Thoracic aorta (tissue), 2 donors: ENCODE results near the gene PNPLA2. TPM values are rescaled to one million over a fixed set of nuclear protein-coding genes. Genes with fewer than 3 reads are reported as not detected.

ENCODE experiments used
- ATAC-seq: fragments of 150-250 bp; one replicate; pipeline ENCODE4 v1.8.0; 2017; ENCODE audit warnings: low read depth; ENCODE audit not compliant: insufficient number of reproducible peaks, low FRiP score
- DNase-seq: peaks from one replicate; pipeline ENCODE4 v3.0.0-alpha.2; 2020; ENCODE audit warnings: low spot score
- H3K27ac ChIP-seq, 2 donors: fragments of 200-600 bp; sonication (generic); 1 replicate in 1 of 2; 2 replicates in 1 of 2; pipeline ENCODE4 v1.5.1; 2016; ENCODE audit warnings: mild to moderate bottlenecking in 2 of 2, moderate library complexity in 2 of 2
- H3K27me3 ChIP-seq: fragments of 200-600 bp; sonication (generic); replicated peaks from 2 replicates; pipeline ENCODE4 v1.6.0; 2016; ENCODE audit warnings: mild to moderate bottlenecking; ENCODE audit not compliant: insufficient read depth
- H3K36me3 ChIP-seq: fragments of 200-600 bp; sonication (generic); one replicate; pipeline ENCODE4 v1.5.1; 2016
- H3K4me1 ChIP-seq, 2 donors: fragments of 200-600 bp; sonication (generic); 1 replicate in 1 of 2; 2 replicates in 1 of 2; pipeline versions ENCODE4 v1.5.1 to v1.6.0; 2016; ENCODE audit warnings: low read depth in 2 of 2, mild to moderate bottlenecking in 1 of 2; ENCODE audit not compliant: control insufficient read depth in 1 of 2
- H3K4me3 ChIP-seq: fragments of 200-600 bp; sonication (generic); 2 replicates; pipeline ENCODE4 v1.5.1; 2016; ENCODE audit warnings: mild to moderate bottlenecking
- H3K9me3 ChIP-seq: fragments of 200-600 bp; sonication (generic); 2 replicates; pipeline ENCODE4 v1.5.1; 2016
- total RNA-seq, 2 donors: library from RNA; depleted of rRNA; stranded (reverse); fragments of >200 nt; gene quantifications; one replicate each; pipeline versions ENCODE4 v1.1.0 to v1.2.3, GENCODE V29; 2016
- TF ChIP-seq, protein P1 (sequence below): fragments of 200-600 bp; sonication (generic); IDR thresholded peaks from one replicate; pipeline ENCODE4 v1.5.1; 2019; ENCODE audit warnings: antibody characterized with exemption

The PNPLA2 gene
- total RNA-seq, 2 donors from 2014 or later, result 105 to 115 TPM

DNA sequence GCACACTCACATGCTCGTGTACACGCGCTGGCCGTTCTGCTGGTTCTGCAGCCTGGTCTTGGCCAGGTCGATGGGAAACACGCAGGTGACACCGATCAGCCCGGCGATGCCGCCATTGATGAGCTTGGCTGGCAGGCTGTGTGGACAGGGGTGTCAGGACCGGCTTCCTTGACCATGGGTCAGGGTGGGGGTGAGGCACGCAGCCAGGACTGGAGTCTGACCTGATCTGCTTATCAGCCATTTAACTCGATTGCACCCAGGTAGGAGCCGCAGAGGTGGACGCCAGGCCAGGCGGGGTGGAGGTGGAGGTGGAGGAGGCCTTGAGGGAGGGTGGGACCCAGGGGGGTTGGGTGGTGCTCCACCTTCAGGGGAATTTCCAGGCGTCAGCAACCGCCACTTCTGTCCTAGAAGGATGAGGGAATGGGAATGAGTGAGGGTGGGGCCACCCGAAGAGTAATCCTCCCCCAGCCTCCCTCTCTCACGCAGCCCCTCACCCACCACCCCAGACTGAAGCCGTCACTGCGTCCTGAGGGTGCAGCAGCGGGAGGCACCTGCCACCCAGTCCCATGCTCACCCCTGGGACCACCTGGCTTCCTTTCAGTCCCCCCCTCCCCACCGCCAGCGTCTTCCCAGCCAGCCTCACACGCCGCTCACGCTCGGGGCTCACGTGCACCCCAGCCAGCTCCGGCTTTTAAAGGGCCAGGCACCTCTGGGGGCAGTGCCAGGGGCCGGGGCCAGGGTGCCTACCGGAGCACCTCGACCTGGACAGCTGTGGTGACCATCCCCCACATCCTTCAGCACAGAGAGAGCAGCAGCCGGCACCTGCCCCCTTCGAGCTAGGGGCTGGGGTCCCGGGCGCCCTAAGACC lies 23.7 kb upstream of the PNPLA2 start:
- H3K9me3 ChIP-seq, result no peaks in the 10 kb centered on the region
- ATAC-seq (no peak), DNase-seq (no peak)
- H3K4me1 ChIP-seq, result peaks cover 10 to 27% of the 10 kb centered on the region in 2 donors
- no peaks in the 10 kb centered on the region for H3K36me3 ChIP-seq
- H3K27me3 ChIP-seq, result no peaks in the 10 kb centered on the region
- H3K27ac ChIP-seq, result no peak overlapping the region
- H3K4me3 ChIP-seq, result peak overlapping the region; percentile 86
- TF ChIP-seq, protein P1, sequence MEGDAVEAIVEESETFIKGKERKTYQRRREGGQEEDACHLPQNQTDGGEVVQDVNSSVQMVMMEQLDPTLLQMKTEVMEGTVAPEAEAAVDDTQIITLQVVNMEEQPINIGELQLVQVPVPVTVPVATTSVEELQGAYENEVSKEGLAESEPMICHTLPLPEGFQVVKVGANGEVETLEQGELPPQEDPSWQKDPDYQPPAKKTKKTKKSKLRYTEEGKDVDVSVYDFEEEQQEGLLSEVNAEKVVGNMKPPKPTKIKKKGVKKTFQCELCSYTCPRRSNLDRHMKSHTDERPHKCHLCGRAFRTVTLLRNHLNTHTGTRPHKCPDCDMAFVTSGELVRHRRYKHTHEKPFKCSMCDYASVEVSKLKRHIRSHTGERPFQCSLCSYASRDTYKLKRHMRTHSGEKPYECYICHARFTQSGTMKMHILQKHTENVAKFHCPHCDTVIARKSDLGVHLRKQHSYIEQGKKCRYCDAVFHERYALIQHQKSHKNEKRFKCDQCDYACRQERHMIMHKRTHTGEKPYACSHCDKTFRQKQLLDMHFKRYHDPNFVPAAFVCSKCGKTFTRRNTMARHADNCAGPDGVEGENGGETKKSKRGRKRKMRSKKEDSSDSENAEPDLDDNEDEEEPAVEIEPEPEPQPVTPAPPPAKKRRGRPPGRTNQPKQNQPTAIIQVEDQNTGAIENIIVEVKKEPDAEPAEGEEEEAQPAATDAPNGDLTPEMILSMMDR, result no peak

DNA sequence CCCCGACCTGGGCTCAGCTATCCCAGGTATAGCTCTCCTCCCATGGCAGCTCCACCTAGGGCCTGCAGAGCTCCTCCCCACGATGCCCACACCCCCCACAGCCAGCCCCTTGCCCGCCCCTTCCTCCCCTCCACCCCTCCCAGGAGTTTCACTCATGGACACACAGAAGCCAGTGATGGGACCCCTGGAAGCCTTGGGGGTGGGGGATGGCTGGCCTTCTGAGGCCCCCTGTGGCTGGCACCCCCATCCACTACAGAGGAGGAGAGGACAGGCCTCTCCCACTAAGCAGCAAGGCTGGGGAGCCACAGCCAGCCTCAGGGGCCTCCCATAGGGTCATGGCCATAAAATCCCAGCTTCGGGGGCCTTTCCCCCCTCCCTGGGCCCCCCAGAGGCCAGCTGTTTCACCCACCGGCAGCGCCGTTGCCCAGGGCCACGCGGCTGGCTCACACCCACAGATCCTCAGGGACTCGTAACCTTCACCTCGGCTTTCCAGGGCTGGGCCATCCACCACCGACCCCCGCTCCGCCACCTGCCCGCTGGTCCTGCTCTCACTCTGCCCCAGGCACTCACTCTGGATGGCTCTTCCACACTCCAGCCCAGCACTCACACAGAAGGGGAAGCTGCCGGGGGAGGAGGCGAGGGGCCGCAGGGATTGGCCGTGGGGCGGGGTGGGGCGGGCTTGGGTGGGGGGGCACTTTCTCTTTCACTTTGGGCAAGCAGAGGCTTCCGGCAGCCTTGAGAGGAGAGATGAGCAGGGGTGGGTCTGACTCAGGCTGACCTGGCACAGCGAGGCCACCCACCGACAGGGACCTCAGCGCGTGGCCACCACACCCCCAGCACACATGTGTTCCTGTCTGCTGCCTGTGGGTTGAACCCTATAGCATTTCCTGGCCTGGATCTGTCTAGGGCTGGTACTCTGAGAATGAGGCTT lies 22.8 kb upstream of the PNPLA2 start:
- Histone ChIP-seq H3K36me3 (peaks cover 5% of the 10 kb centered on the region), H3K4me3 (peak overlapping the region; percentile 86), H3K4me1 (peaks cover 10 to 27% of the 10 kb centered on the region in 2 donors), H3K27me3 (no peaks in the 10 kb centered on the region), H3K9me3 (no peaks in the 10 kb centered on the region), H3K27ac (peak overlapping the region; percentile 69 to 79)
- DNase-seq (peak; percentile 43), ATAC-seq (no peak)
- TF ChIP-seq, protein P1, result no peak

DNA sequence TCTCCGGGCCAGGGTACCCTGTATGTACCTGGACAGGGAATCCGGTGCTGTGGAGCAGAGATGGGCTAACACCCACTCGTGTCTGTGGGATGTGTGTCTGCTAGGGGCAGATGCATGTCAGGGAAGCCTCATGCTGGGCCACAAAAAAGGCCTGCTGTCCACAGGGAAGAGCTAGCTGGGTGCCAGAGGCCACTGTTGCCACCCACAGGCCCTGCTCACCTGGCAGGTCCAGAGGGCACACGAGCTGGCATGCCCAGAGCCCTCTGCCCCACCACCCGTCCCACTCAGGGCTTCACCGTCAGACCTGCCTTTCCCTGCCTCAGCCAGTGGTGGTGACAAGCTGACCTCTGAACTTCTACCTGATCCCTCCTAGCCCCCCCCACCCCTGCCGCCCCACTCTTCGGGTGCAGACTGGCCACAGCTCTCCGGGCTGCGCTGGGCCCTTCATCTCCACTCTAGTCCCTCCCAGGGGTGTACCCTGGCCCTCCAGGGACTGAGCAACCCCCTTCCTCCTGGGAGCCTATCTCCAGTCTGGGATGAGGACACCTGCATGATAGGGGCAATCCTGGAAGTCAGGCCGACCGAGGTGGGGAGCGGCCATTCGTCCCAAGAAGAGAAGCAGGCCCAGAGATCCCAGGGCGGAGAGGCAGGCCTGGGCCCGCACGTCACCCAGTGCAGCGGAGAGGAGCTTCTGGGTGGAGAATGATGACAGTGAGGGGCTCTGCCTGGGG lies 22.0 kb upstream of the PNPLA2 start:
- Histone ChIP-seq H3K27ac (peak overlapping the region; percentile 69 to 79), H3K27me3 (no peaks in the 10 kb centered on the region), H3K4me3 (peak overlapping the region; percentile 86), H3K4me1 (peaks cover 10 to 27% of the 10 kb centered on the region in 2 donors), H3K9me3 (no peaks in the 10 kb centered on the region), H3K36me3 (peaks cover 11% of the 10 kb centered on the region)
- no peak for DNase-seq
- TF ChIP-seq, protein P1, result no peak
- no peak for ATAC-seq

DNA sequence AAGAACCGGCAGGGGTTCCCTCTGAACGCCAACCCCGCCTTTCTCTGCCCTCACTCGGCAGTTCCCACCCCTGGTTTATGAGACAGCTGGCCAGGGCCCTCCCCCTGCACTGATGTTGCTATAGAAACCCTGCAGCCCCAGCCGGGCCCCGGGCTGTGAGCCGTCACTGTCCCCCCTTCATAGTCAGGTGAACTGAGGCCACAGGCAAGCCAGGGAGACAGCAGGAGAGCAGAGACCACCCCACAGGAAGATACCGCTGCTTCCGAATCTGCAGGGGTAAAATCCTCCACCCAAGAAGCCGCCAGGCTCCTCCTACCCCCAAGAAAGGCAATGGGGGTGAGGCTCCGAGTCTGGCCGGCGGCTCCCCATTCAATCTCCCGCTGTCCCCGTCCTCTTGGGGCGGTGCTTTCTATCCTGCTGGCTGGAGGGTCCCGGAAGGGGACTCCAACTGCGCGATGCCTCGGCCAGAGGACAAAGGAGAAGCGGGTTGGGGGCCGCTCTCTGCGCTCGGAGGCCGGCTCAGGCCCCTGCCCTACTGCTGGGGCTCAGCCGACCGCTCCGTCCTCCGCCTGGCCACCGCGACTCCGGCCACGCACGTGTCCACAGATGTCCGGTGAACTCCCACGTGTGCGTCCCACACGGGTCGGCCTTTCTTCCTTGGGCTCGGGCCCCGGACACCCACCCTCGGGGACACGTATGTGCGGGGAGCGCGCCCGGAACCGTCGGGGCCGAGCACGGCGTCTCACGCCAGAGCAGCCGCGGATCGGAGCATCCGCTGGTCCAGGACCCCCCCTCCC lies 21.2 kb upstream of the PNPLA2 start:
- H3K4me1 ChIP-seq, result peaks cover 10 to 27% of the 10 kb centered on the region in 2 donors
- no peaks in the 10 kb centered on the region for H3K9me3 ChIP-seq
- H3K27me3 ChIP-seq, result no peaks in the 10 kb centered on the region
- TF ChIP-seq, protein P1, result no peak
- H3K27ac ChIP-seq, result peak overlapping the region; percentile 69 to 79
- DNase-seq, result no peak
- peak overlapping the region; percentile 86 for H3K4me3 ChIP-seq
- peaks cover 12% of the 10 kb centered on the region for H3K36me3 ChIP-seq
- peak; percentile 12 for ATAC-seq
